ENCODE data around the gene ZSCAN12. TPM values are rescaled to one million over a fixed set of nuclear protein-coding genes. Genes with fewer than 3 reads are reported as not detected.
A peak's percentile ranks its signal among the peaks of the same experiment; 100 is the strongest.

ZSCAN12 gene
- total and polyA plus RNA-seq, 7 donors: 0.48 to 2.2 (median 1.1) TPM

- 35 to 74% (median 40%) methylated on average over 11 of the region's 11 CpGs for WGBS, 3 donors
- Histone ChIP-seq H3K27me3 (ENCODE audit: insufficient read depth in 3 of 3, low read length in 2 of 3) (no peaks in the 10 kb centered on the region), H3K4me1 (peaks cover 40% of the 10 kb centered on the region), H3K9me3 (no peaks in the 10 kb centered on the region), H3K27ac (peak overlapping the region; percentile 92), H3K36me3 (ENCODE audit: insufficient read depth in 1 of 2, low read depth in 1 of 2) (no peaks in the 10 kb centered on the region), H3K4me3 (peak overlapping the region; percentile 81)
- no peak for TF ChIP-seq CTCF (IDR thresholded peaks at IDR 0.05)
- peak in 3 of 4 donors; percentile 47 to 59 (median 50) for ATAC-seq
- intact Hi-C loops (cut with DNase I): loop anchor here in 1 of 2 donors (10.0 kb wide), 2 partner anchors 129 to 459 kb away; partner anchors contain the start of gene ZSCAN9
- DNase-seq: peak; percentile 56 to 63
These were observed 45.4 kb downstream of the ZSCAN12 start for GRCh38 chr6:28353981-28354676.

GRCh38 chr6:28353356-28353755, 46.2 kb downstream of the ZSCAN12 start:
- no peak for ATAC-seq
- Histone ChIP-seq H3K4me1 (peaks cover 40% of the 10 kb centered on the region), H3K36me3 (ENCODE audit: insufficient read depth in 1 of 2, low read depth in 1 of 2) (no peaks in the 10 kb centered on the region), H3K9me3 (no peaks in the 10 kb centered on the region), H3K27me3 (ENCODE audit: insufficient read depth in 3 of 3, low read length in 2 of 3) (no peaks in the 10 kb centered on the region), H3K4me3 (peak overlapping the region; percentile 81), H3K27ac (peak overlapping the region; percentile 92)
- WGBS, 3 donors: 64 to 87% (median 75%) methylated on average over 3 of the region's 3 CpGs
- TF ChIP-seq CTCF (IDR thresholded peaks at IDR 0.05): no peak
- no peak for DNase-seq
- intact Hi-C loops (cut with DNase I): loop anchor here in 1 of 2 donors (10.0 kb wide), 2 partner anchors 129 to 459 kb away; partner anchors contain the start of gene ZSCAN9

- Histone ChIP-seq H3K27ac (peak overlapping the region; percentile 92), H3K4me3 (peak overlapping the region; percentile 81), H3K9me3 (no peaks in the 10 kb centered on the region), H3K36me3 (ENCODE audit: insufficient read depth in 1 of 2, low read depth in 1 of 2) (no peaks in the 10 kb centered on the region), H3K27me3 (ENCODE audit: insufficient read depth in 3 of 3, low read length in 2 of 3) (no peaks in the 10 kb centered on the region), H3K4me1 (peaks cover 40% of the 10 kb centered on the region)
- no peak for ATAC-seq
- no peak for TF ChIP-seq CTCF (IDR thresholded peaks at IDR 0.05)
- intact Hi-C loops (cut with DNase I): loop anchor here in 1 of 2 donors (1.0 to 10.0 kb wide), 3 partner anchors 15 to 457 kb away; partner anchors contain the start of genes ZSCAN31 and ZSCAN9
- no peak for DNase-seq
- 68 to 70% (median 69%) methylated on average over 2 of the region's 2 CpGs for WGBS, 3 donors
These were observed 48.0 kb downstream of the ZSCAN12 start for GRCh38 chr6:28351493-28351925.

- no peak for TF ChIP-seq CTCF (IDR thresholded peaks at IDR 0.05)
- no peaks in the 10 kb centered on the region for H3K9me3 ChIP-seq
- ATAC-seq: no peak
- DNase-seq: no peak
- 48 to 69% (median 54%) methylated on average over 2 of the region's 2 CpGs for WGBS, 3 donors
- peaks cover 35% of the 10 kb centered on the region for H3K4me1 ChIP-seq
- peak overlapping the region; percentile 81 for H3K4me3 ChIP-seq
- no peaks in the 10 kb centered on the region for H3K27me3 ChIP-seq (ENCODE audit: insufficient read depth in 3 of 3, low read length in 2 of 3)
- H3K27ac ChIP-seq: peak overlapping the region; percentile 92
- H3K36me3 ChIP-seq (ENCODE audit: insufficient read depth in 1 of 2, low read depth in 1 of 2): no peaks in the 10 kb centered on the region
- intact Hi-C loops (cut with DNase I): loop anchor here in 1 of 2 donors (1.0 to 10.0 kb wide), 3 partner anchors 15 to 456 kb away; partner anchors contain the start of genes ZSCAN31 and ZSCAN9
These were observed 48.5 kb downstream of the ZSCAN12 start for GRCh38 chr6:28351087-28351486.

All from psoas muscle (tissue), 8 donors.